Measurements from ENCODE around the gene GSN.

The GSN gene

DNA sequence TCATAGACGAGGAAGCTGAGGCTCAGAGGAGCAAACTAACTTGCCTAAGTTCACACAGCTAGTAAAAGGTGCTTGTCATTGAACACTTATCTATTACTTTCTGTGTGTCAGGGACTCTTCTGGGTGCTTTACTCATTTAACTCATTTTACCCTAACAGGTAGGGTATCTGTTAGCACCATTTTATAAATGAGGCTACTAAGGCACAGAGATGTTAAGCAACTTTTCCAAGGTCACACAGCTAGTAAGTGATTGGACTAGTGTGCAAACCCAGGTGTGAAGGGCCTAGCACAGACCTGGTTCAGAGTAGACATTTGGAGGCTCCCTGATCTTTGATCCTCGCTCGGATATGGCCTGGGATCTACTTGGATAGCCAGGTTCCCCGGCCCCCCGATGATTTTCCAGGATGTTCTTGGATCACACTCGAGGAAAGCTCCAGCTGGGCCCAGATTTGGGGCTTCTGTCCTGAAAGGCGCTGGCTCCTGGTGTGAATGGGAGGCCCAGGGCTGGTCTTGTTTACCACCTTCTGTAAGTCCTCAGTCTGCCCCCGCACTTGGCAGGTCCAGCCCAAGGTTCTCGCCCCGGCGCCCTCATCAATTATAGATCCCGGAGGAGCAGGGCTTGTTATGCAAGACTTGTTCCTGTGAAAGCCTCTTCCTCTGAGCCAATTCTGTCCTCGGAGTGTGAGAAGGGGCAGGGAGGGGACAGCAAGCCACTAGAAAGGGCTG is 37.5 kb downstream of the GSN start:
- no peak overlapping the region for H3K4me3 ChIP-seq (ENCODE audit: low read depth, low read length)
- DNase-seq (ENCODE audit: low read depth), result no peak
- TF ChIP-seq, protein P1, sequence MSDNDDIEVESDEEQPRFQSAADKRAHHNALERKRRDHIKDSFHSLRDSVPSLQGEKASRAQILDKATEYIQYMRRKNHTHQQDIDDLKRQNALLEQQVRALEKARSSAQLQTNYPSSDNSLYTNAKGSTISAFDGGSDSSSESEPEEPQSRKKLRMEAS (IDR thresholded peaks at IDR 0.05; ENCODE audit: low read depth, low read length), result no peak
- no peak for TF ChIP-seq MYC (IDR thresholded peaks at IDR 0.05; ENCODE audit: low read depth, low read length)
- TF ChIP-seq POLR2A (IDR thresholded peaks at IDR 0.05; ENCODE audit: extremely low read depth, insufficient read length), result no peak
- TF ChIP-seq, protein P2, sequence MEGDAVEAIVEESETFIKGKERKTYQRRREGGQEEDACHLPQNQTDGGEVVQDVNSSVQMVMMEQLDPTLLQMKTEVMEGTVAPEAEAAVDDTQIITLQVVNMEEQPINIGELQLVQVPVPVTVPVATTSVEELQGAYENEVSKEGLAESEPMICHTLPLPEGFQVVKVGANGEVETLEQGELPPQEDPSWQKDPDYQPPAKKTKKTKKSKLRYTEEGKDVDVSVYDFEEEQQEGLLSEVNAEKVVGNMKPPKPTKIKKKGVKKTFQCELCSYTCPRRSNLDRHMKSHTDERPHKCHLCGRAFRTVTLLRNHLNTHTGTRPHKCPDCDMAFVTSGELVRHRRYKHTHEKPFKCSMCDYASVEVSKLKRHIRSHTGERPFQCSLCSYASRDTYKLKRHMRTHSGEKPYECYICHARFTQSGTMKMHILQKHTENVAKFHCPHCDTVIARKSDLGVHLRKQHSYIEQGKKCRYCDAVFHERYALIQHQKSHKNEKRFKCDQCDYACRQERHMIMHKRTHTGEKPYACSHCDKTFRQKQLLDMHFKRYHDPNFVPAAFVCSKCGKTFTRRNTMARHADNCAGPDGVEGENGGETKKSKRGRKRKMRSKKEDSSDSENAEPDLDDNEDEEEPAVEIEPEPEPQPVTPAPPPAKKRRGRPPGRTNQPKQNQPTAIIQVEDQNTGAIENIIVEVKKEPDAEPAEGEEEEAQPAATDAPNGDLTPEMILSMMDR (IDR thresholded peaks at IDR 0.05; ENCODE audit: low read depth, low read length), result no peak

DNA sequence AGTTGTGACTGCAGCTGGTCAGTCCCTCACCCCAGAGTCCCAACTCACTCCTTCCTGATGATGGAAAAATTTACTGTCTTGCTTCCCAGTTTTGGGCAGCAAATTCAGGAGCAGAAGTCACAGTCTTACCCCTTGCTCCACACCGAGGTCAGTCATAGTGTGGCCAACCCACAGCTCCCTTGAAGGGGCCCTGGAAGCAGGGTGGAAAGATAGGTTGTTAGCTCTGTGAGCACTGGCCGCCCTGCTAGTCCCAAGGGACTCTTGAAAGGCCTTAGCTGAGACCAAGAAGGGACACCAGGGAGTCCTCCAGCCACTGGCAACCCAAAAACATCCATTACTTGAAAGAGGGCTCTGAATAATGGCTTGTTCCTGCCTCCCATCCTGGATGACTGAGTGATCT is 40.0 kb downstream of the GSN start:
- H3K4me3 ChIP-seq (ENCODE audit: low read depth, low read length), result no peak overlapping the region
- TF ChIP-seq, protein P2 (IDR thresholded peaks at IDR 0.05; ENCODE audit: low read depth, low read length), result no peak
- no peak for TF ChIP-seq POLR2A (IDR thresholded peaks at IDR 0.05; ENCODE audit: extremely low read depth, insufficient read length)
- no peak for TF ChIP-seq MYC (IDR thresholded peaks at IDR 0.05; ENCODE audit: low read depth, low read length)
- TF ChIP-seq, protein P1 (IDR thresholded peaks at IDR 0.05; ENCODE audit: low read depth, low read length), result no peak
- no peak for DNase-seq (ENCODE audit: low read depth)

DNA sequence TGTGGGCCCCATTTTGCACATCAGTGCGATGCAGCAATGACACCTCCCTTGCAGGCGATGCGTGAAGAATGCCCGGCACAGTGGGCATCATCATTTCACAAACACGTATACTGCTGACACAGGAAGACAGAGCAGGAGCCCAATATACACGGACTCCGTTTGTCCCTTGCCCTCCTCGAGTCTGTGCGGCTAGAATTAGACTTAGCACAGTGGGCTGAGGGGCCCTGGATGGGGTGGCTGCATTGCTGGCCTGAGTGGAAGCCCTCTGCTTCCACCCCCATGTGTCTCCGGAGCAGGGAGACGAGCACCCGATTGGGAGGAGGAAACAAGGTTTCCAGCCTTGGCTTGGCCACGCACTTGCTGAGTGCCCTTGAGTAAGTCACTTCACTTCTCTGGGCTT is 40.8 kb downstream of the GSN start:
- TF ChIP-seq, protein P1 (IDR thresholded peaks at IDR 0.05; ENCODE audit: low read depth, low read length), result no peak
- TF ChIP-seq POLR2A (IDR thresholded peaks at IDR 0.05; ENCODE audit: extremely low read depth, insufficient read length) (no peak), MYC (IDR thresholded peaks at IDR 0.05; ENCODE audit: low read depth, low read length) (no peak)
- TF ChIP-seq, protein P2 (IDR thresholded peaks at IDR 0.05; ENCODE audit: low read depth, low read length), result no peak
- no peak overlapping the region for H3K4me3 ChIP-seq (ENCODE audit: low read depth, low read length)
- no peak for DNase-seq (ENCODE audit: low read depth)

DNA sequence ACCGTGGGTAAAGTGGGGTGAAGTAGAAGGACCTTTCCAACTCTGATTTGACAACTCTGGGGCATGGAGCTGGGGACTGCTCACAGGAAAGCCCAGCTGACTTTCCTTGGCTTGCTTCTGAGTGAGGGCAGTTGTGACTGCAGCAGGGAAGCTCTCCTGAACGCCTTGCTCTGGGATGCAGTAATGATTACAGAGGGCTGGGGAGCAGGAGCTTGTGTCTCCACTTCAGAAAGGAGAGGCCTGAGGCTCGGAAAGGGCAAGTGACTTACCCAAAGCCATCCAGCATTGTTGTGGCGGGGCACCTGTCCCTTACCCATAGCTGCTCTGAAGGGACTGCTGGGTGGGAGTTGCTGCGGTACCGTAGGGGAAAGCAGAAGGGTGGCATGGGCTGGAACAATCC is 41.2 kb downstream of the GSN start:
- DNase-seq (ENCODE audit: low read depth), result no peak
- no peak overlapping the region for H3K4me3 ChIP-seq (ENCODE audit: low read depth, low read length)
- no peak for TF ChIP-seq MYC (IDR thresholded peaks at IDR 0.05; ENCODE audit: low read depth, low read length)
- TF ChIP-seq, protein P2 (IDR thresholded peaks at IDR 0.05; ENCODE audit: low read depth, low read length), result no peak
- TF ChIP-seq, protein P1 (IDR thresholded peaks at IDR 0.05; ENCODE audit: low read depth, low read length), result no peak
- TF ChIP-seq POLR2A (IDR thresholded peaks at IDR 0.05; ENCODE audit: extremely low read depth, insufficient read length), result no peak

DNA sequence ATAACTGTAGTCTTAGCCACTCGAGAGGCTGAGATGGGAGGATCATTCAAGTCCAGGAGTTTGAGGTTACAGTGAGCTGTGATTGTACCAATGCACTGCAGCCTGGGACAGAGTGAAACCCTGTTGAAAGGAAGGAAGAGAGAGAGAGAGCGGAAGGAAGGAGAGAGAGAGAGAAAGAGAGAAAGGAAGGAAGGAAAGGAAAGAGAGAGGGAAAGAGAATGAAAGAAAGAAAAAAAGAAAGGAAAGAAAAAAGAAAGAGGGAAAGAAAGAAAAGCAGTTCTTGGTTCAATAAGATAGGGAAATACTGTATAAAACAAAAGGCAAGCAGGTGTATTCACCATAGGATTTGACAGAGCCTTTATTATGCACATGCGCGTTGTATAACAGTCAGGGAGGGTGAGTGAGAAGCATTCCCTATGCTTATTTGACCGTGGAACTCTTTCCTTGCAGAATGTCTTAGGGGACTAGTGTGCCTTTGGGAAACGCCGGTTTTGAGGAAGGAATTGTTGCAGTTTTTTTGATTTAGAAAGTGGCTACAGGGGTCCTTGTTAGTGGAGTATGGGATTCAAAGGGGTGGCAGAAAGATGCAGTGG is 42.0 kb downstream of the GSN start:
- no peak for TF ChIP-seq POLR2A (IDR thresholded peaks at IDR 0.05; ENCODE audit: extremely low read depth, insufficient read length)
- TF ChIP-seq, protein P1 (IDR thresholded peaks at IDR 0.05; ENCODE audit: low read depth, low read length), result no peak
- TF ChIP-seq MYC (IDR thresholded peaks at IDR 0.05; ENCODE audit: low read depth, low read length), result no peak
- TF ChIP-seq, protein P2 (IDR thresholded peaks at IDR 0.05; ENCODE audit: low read depth, low read length), result no peak
- no peak for DNase-seq (ENCODE audit: low read depth)
- H3K4me3 ChIP-seq (ENCODE audit: low read depth, low read length), result no peak overlapping the region
